Measurements from ENCODE around the gene USP30. TPM values are rescaled to one million over a fixed set of nuclear protein-coding genes. Genes with fewer than 3 reads are reported as not detected.
"Not testable (repeated sequence)": the region's sequence is repeated elsewhere in the genome, so short reads cannot be mapped to it uniquely, and the experiment has no call there.

Gene USP30
- polyA plus RNA-seq (2013, experiment 1 of 2; ENCODE audit: insufficient read length): 8.3 TPM
- polyA plus RNA-seq (2013, experiment 2 of 2; ENCODE audit: insufficient read length): 8.8 TPM

- peak; percentile 86 for DNase-seq
These were observed at the start of gene USP30 for GRCh38 chr12:109052414-109053323. Gene USP30 (plus strand): TSS chr12:109052576. CDS start chr12:109052679, 103 bp downstream.

- no peak for DNase-seq
These were observed 48.4 kb upstream of the USP30 start for GRCh38 chr12:109004017-109004416.

- DNase-seq: no peak
These were observed 42.6 kb upstream of the USP30 start for GRCh38 chr12:109009766-109010165.

GRCh38 chr12:109010259-109010658, 42.1 kb upstream of the USP30 start:
- DNase-seq: no peak

GRCh38 chr12:109014984-109015765, 37.2 kb upstream of the USP30 start:
- no peak for DNase-seq

GRCh38 chr12:109016016-109016415, 36.4 kb upstream of the USP30 start:
- no peak for DNase-seq

- DNase-seq: no peak
These were observed 35.4 kb upstream of the USP30 start for GRCh38 chr12:109016978-109017377.

DNA sequence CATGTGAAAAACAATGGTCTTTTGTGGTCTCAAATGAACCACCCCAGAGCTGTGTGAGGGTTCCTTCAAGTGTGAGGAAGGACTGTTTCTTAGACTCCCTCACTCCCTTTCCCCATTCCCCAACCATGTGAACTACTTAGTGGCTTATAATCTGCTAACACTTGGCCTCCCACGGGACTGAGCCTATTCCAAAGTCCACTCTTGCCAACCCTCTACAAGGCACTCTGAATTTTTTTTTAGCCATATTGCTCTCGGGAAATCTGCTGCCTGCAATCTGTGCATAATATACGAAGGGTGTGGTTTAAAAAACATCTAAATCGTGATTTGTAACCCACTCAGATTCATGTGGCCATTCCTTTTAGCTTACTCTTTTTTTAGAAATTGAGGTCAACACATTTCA, 34.1 kb upstream of the USP30 start:
- no peak for DNase-seq

DNA sequence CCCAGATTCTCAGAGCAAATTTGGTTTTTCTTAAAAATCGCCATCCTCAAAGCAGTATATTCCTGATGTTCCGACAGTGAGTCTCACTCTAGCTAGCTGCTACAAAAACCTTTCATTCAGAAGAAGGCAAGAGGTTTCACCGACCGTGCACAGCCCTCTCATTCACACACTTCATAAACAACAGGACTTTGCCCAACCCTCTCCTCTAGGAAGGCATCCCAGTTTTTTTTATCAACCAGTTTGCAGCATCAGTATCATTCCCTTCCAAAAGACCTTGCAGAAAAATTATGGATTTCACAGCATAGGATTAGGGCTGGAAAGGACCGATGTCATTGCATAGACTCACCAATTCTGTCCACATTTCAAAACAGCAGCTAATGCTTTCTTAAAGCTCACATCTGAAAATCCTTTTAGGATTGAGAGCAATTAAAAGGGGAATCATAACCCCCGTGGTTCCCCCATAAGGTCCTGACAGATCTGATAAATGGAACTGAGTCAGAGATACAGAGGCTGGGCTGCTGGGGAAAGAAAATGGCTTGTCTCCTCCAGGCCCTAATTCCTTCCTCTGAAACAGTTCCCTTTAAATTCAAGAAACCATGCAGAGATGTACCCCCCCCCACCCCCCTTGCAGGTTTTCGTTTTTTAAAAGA, 32.1 kb upstream of the USP30 start:
- no peak for DNase-seq

DNA sequence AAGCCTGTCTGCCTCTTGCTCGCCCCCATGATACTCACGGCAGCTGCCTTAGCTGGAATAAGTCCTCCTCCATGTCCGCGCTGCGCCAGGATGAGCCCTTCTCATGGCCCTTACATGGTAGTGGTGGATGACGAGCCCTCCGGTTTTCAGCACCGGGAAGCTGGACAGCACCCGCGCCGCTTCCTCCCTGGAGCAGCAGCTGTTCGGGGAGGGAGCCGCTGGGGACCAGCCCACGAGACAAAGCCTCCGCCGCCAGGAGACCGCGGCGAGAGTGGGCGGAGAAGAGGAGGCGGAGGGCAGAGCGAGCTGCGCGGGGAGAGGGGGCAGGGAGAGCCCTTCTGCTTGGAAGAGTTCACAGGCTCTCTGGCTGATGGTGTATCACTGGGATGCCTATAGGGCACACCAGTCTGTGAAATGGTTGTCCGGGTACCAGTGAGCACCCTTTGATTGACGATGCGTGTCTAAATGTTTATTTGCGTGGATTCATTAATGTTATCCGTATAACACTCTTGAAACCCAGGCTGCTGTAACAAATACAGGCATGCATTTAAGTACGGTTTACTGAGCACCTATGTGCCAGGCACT, 31.5 kb upstream of the USP30 start, which contains the start of gene SVOP:
TSS of gene SVOP (minus strand) at position 273 of the 585 bp plus-strand sequence. CDS start at position 73, 200 bp downstream.
- DNase-seq: peak; percentile 75

DNA sequence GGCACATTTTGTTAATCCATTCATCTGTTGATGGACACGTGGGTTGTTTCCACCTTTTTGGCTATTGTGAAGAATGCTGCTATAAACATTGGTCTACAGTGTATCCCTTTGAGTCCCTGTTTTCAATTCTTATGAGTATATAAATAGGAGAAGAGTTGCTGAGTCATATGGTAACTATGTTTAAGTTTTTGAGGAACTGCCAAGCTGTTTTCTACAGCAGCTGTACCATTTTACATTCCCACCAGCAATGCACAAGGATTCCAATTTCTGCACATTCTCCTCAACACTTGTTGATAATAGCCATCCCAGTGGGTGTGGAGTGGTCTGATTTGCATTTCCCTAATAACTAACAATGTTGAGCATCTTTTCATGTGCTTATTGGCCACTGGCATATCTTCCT, 24.6 kb upstream of the USP30 start:
- peak; percentile 51 for DNase-seq

DNA sequence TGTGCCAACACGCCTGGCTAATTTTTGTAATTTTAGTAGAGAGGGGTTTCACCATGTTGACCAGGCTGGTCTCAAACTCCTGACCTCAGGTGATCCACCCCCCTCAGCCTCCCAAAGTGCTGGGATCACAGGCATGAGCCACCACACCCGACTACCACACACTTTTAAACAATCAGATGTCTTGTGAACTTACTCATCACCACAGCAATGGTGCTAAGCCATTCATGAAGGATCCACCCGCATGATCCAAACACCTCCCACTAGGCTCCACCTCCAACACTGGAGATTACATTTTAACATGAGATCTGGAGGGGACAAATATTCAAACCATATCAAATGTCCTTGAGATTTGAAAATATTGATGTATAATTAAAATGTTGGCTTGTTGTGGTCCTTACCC, 23.8 kb upstream of the USP30 start:
- DNase-seq: not testable (repeated sequence)

- no peak for DNase-seq
These were observed 23.0 kb upstream of the USP30 start for GRCh38 chr12:109029411-109029810.

GRCh38 chr12:109033239-109034196, 18.9 kb upstream of the USP30 start:
- no peak for DNase-seq

- DNase-seq: no peak
These were observed 15.4 kb upstream of the USP30 start for GRCh38 chr12:109036975-109037374.

DNA sequence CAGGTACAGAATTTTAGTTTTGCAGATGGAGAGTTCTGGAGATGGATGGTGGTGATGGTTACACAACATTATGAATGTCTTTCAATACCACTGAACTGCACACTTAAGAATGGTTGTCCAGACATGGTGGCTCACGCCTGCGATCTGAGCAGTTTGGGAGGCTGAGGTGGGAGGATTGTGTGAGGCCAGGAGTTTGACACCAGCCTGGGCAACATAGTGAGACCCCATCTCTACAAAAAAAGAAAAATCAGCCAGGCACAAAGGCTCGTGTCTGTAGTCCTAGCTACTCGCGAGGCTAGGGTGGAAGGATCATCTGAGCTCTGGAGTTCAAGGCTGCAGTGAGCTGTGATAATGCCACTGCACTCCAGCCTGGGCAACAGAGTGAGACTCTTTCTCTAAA, 8.1 kb upstream of the USP30 start:
- DNase-seq: no peak

DNA sequence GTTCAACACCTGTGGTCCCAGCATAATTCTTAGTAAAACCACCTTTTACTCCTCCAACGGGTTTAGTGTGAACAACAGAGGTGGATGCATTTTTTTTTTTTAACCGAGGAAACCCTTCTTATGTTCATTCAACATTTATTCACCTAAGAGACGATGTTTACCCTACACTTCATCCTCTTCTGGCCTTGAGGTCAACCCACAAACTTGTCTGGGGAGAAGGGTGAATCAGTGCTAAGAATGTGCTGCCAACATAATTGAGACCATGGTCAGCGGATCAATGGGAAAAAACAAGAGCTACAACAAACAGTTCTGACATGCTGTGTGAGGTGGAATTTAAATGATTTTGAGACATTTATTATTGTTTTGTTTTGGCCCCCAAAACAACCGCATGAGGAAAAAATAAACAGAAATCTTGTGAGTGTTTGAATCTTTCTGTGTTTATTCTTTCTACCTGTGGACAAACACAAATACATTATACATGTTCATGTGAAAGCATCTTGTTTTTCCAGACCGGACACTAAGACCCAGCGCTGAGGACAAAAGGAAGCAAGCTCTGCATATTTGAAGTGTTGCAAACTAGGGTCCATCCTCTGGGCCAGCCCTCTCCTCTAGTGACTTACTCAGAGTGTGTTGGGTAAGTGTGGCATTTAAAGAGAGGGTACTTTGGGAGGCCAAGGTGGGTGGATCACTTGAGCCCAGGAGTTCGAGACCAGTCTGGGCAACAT, 5.1 kb upstream of the USP30 start:
- DNase-seq: no peak

DNA sequence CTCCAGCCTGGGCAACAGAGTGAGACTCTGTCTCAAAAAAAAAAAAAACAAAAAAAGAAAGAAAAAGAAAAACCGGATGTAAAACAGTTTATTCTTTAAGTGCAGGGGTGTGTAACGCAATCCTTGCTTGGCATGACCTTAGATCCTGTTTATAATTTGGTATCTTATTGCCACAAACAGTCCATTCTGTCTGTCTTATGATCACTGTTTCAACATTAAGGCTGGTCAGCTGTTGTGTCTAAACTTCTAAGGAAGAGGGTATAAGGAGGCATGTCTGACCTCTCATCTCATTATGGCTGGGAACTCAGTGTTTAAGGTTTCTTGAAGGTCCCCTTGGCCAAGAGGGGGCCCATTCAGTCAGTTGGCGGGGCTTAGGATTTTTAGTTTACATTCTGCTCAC, 3.7 kb upstream of the USP30 start:
- not testable (repeated sequence) for DNase-seq

- not testable (repeated sequence) for DNase-seq
These were observed 2.6 kb upstream of the USP30 start for GRCh38 chr12:109049794-109050193.

DNA sequence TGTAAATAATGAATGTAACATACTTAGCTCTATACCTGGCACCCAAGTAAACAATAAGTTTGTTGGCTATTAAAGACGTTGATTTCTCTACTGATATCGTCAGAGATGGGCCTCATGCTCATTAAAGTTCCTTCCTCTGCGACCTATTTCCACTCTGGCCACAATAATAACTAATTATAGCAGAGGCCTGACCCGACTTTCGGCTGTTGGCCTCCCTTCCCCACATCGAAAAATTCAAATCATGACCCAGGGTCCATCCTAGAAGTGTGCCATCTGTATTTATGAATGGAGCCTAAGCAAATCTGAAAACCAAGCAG, 321 bp upstream of the USP30 start:
- no peak for DNase-seq

Data from fibroblast of skin of abdomen (primary cell).